GM12878 (cell line): ENCODE measurements around the gene ELFN2.

Experiments
- BCL3 ChIP-seq: IDR thresholded peaks from 2 replicates; pipeline ENCODE4 v1.6.1; 2011; ENCODE audit warnings: borderline replicate concordance, low read depth, mild to moderate bottlenecking, moderate library complexity, low read length; ENCODE audit not compliant: insufficient read depth, poor library complexity, severe bottlenecking
- BMI1 ChIP-seq: fragments of 450-650 bp; IDR thresholded peaks from 2 replicates; pipeline ENCODE4 v1.6.1; 2016; ENCODE audit warnings: mild to moderate bottlenecking, moderate library complexity, borderline replicate concordance
- HDAC6 ChIP-seq: fragments of 200-600 bp; sonication (generic); IDR thresholded peaks from one replicate; pipeline ENCODE4 v1.8.0; 2017; ENCODE audit warnings: antibody characterized with exemption; ENCODE audit not compliant: unreplicated experiment
- IRF3 ChIP-seq: fragments of 450-650 bp; IDR thresholded peaks from 2 replicates; pipeline ENCODE4 v1.6.1; 2014; ENCODE audit warnings: mild to moderate bottlenecking
- MXI1 ChIP-seq: fragments of 150-350 bp; IDR thresholded peaks from 2 replicates; pipeline ENCODE4 v1.6.1; 2011; ENCODE audit warnings: low read depth, mild to moderate bottlenecking, inconsistent platforms, low read length, improper control_type of control experiment
- NFYB ChIP-seq: IDR thresholded peaks from 2 replicates; pipeline ENCODE4 v1.6.1; 2011; ENCODE audit warnings: low read depth, mild to moderate bottlenecking, low read length, improper control_type of control experiment, moderate library complexity; ENCODE audit not compliant: insufficient read depth
- PAX5 ChIP-seq: IDR thresholded peaks from 2 replicates; pipeline ENCODE4 v1.6.1; 2011; ENCODE audit warnings: low read depth, low read length, borderline replicate concordance
- POLR2A ChIP-seq: IDR thresholded peaks from 2 replicates; pipeline ENCODE4 v1.6.1; 2011; ENCODE audit warnings: low read depth, mild to moderate bottlenecking, low read length
- REST ChIP-seq: IDR thresholded peaks from 2 replicates; pipeline ENCODE4 v1.6.1; 2012; ENCODE audit warnings: mild to moderate bottlenecking, low read depth, low read length
- SIN3A ChIP-seq: IDR thresholded peaks from 2 replicates; pipeline ENCODE4 v1.6.1; 2012; ENCODE audit warnings: low read depth, low read length, improper control_type of control experiment
- TCF3 ChIP-seq: IDR thresholded peaks from 2 replicates; pipeline ENCODE4 v1.6.1; 2012; ENCODE audit warnings: low read depth, mild to moderate bottlenecking, low read length, borderline replicate concordance; ENCODE audit not compliant: insufficient read depth
- TCF7 ChIP-seq: IDR thresholded peaks from 2 replicates; pipeline ENCODE4 v1.6.1; 2014; ENCODE audit warnings: antibody characterized with exemption, borderline replicate concordance

- no peak for TF ChIP-seq HDAC6
- no peak for TF ChIP-seq SIN3A
- no peak for TF ChIP-seq NFYB
- TF ChIP-seq BMI1: no peak
- TF ChIP-seq REST: no peak
- TF ChIP-seq PAX5: no peak
- TF ChIP-seq TCF3: no peak
- TF ChIP-seq BCL3: no peak
- TF ChIP-seq TCF7: no peak
- TF ChIP-seq IRF3: no peak
- TF ChIP-seq POLR2A: no peak
- no peak for TF ChIP-seq MXI1
Measured at GRCh38 chr22:37362621-37363020, 64.7 kb downstream of the ELFN2 start.
